Measurements from ENCODE around the gene MYO18B. TPM values are rescaled to one million over a fixed set of nuclear protein-coding genes. Genes with fewer than 3 reads are reported as not detected.

Gene MYO18B
- total and polyA plus RNA-seq, 2 donors (not counting 3 experiments of a cell fraction or from before 2014, with no cell fraction given): 0.01 TPM; not detected in 1

- FAIRE-seq (no peak), DNase-seq (ENCODE audit: low read depth, low spot score) (no peak)
- H3K27ac ChIP-seq (ENCODE audit: insufficient read depth, low read depth, low read length): no peak overlapping the region
- intact Hi-C loops (cut with micrococcal nuclease): no loop called here
- H3K4me3 ChIP-seq (replicated peaks in 1 of 3; ENCODE audit: insufficient read depth in 1 of 3, low read depth in 1 of 3, low read length in 3 of 3): no peak overlapping the region
- H3K4me1 ChIP-seq (ENCODE audit: control insufficient read depth, extremely low read depth, insufficient read depth, low read length): no peaks in the 10 kb centered on the region
- dilution Hi-C loops (cut with MboI; ENCODE audit: extremely low pct_ligation_motif_present, low sequenced_read_pairs): no loop called here
- no peaks in the 10 kb centered on the region for H3K36me3 ChIP-seq (ENCODE audit: control insufficient read depth in 2 of 2, extremely low read depth in 1 of 2, insufficient read depth in 2 of 2, low read length in 2 of 2)
- H4K20me1 ChIP-seq (replicated peaks; ENCODE audit: control insufficient read depth, extremely low read depth, insufficient read depth, low read length): no peaks in the 10 kb centered on the region
- H3K79me2 ChIP-seq (ENCODE audit: control insufficient read depth, insufficient read depth, low read length): no peaks in the 10 kb centered on the region
- no peaks in the 10 kb centered on the region for H3K27me3 ChIP-seq (ENCODE audit: control insufficient read depth in 2 of 2, insufficient read depth in 2 of 2, low read length in 2 of 2)
- TF ChIP-seq GATA2 (IDR thresholded peaks at IDR 0.05; ENCODE audit: insufficient read depth, insufficient read length, low read depth, low read length): no peak
- TF ChIP-seq MAX (IDR thresholded peaks at IDR 0.05; ENCODE audit: insufficient read depth, insufficient read length): no peak
- no peak overlapping the region for H2AFZ ChIP-seq (ENCODE audit: low read depth, low read length)
- H3K9ac ChIP-seq (replicated peaks; ENCODE audit: extremely low read depth, insufficient read depth, low read length): no peak overlapping the region
- H3K4me2 ChIP-seq (ENCODE audit: insufficient read depth, low read length): no peak overlapping the region
- POLR2A ChIA-PET: no interaction called here
- no TSS peak for BruUV-seq (replicated peaks)
- H3K9me1 ChIP-seq (replicated peaks; ENCODE audit: control insufficient read depth, extremely low read depth, insufficient read depth, low read length): no peaks in the 10 kb centered on the region
- H3K9me3 ChIP-seq (replicated peaks; ENCODE audit: control insufficient read depth, insufficient read depth, low read length): no peaks in the 10 kb centered on the region
- CTCF ChIA-PET: no interaction called here
These were observed 134.9 kb downstream of the MYO18B start for GRCh38 chr22:25876871-25877270.

- Histone ChIP-seq H4K20me1 (replicated peaks; ENCODE audit: control insufficient read depth, extremely low read depth, insufficient read depth, low read length) (no peaks in the 10 kb centered on the region), H2AFZ (ENCODE audit: low read depth, low read length) (no peak overlapping the region), H3K4me2 (ENCODE audit: insufficient read depth, low read length) (no peak overlapping the region), H3K9me1 (replicated peaks; ENCODE audit: control insufficient read depth, extremely low read depth, insufficient read depth, low read length) (no peaks in the 10 kb centered on the region), H3K79me2 (ENCODE audit: control insufficient read depth, insufficient read depth, low read length) (no peaks in the 10 kb centered on the region), H3K27ac (ENCODE audit: insufficient read depth, low read depth, low read length) (no peak overlapping the region), H3K36me3 (ENCODE audit: control insufficient read depth in 2 of 2, extremely low read depth in 1 of 2, insufficient read depth in 2 of 2, low read length in 2 of 2) (no peaks in the 10 kb centered on the region), H3K4me1 (ENCODE audit: control insufficient read depth, extremely low read depth, insufficient read depth, low read length) (no peaks in the 10 kb centered on the region), H3K4me3 (replicated peaks in 1 of 3; ENCODE audit: insufficient read depth in 1 of 3, low read depth in 1 of 3, low read length in 3 of 3) (no peak overlapping the region), H3K9ac (replicated peaks; ENCODE audit: extremely low read depth, insufficient read depth, low read length) (no peak overlapping the region), H3K9me3 (replicated peaks; ENCODE audit: control insufficient read depth, insufficient read depth, low read length) (no peaks in the 10 kb centered on the region), H3K27me3 (ENCODE audit: control insufficient read depth in 2 of 2, insufficient read depth in 2 of 2, low read length in 2 of 2) (no peaks in the 10 kb centered on the region)
- TF ChIP-seq MAX (IDR thresholded peaks at IDR 0.05; ENCODE audit: insufficient read depth, insufficient read length) (no peak), POLR2AphosphoS5 (IDR thresholded peaks at IDR 0.05; ENCODE audit: insufficient read depth, low read depth, low read length) (no peak), GATA2 (IDR thresholded peaks at IDR 0.05; ENCODE audit: insufficient read depth, insufficient read length, low read depth, low read length) (no peak), CTCF (IDR thresholded peaks at IDR 0.05; ENCODE audit: extremely low read depth in 1 of 2, insufficient read depth in 1 of 2, low read depth in 1 of 2, low read length in 2 of 2) (no peak), JUN (IDR thresholded peaks at IDR 0.05; ENCODE audit: borderline replicate concordance, insufficient read depth, insufficient read length, low read depth) (no peak), POLR2A (IDR thresholded peaks at IDR 0.05; ENCODE audit: low read depth, low read length) (no peak), MYC (IDR thresholded peaks at IDR 0.05; ENCODE audit: low read depth, low read length) (no peak), FOS (IDR thresholded peaks at IDR 0.05; ENCODE audit: borderline replicate concordance, insufficient read depth, low read length) (no peak), EZH2 (IDR thresholded peaks at IDR 0.05; ENCODE audit: borderline replicate concordance, low read depth, low read length, severe bottlenecking) (no peak)
- DNase-seq (ENCODE audit: low read depth, low spot score) (no peak), FAIRE-seq (no peak)
- POLR2A ChIA-PET: no interaction called here
- CTCF ChIA-PET: no interaction called here
- intact Hi-C loops (cut with micrococcal nuclease) (no loop called here), dilution Hi-C loops (cut with MboI; ENCODE audit: extremely low pct_ligation_motif_present, low sequenced_read_pairs) (no loop called here)
- BruUV-seq (replicated peaks): no TSS peak
These were observed 136.9 kb downstream of the MYO18B start for GRCh38 chr22:25878933-25879332.

All from endothelial cell of umbilical vein (primary cell).